Activated naive CD4-positive, alpha-beta T cell treated with anti-CD3 and anti-CD28 coated beads for 36 hours (primary cell): ENCODE measurements around the gene CDT1. TPM values are rescaled to one million over a fixed set of nuclear protein-coding genes. Genes with fewer than 3 reads are reported as not detected.

Source experiments
- CTCF ChIA-PET: fragments of 350-600 bp; sonication (Branson Sonifier 250); formaldehyde crosslinking; loops from one replicate; lab custom pipeline; 2021; ENCODE audit warnings: antibody characterized with exemption; lab: Charles Lee
- DNase-seq: peaks from one replicate; pipeline ENCODE4 v3.0.0-alpha.2; 2020
- H3K27ac Mint-ChIP-seq: one replicate; pipeline ENCODE4 v1.8.0; 2021; ENCODE audit warnings: mild to moderate bottlenecking, mixed read lengths
- H3K27me3 Mint-ChIP-seq: one replicate; pipeline ENCODE4 v1.8.0; 2021; ENCODE audit warnings: low read depth, mixed read lengths
- H3K36me3 Mint-ChIP-seq: one replicate; pipeline ENCODE4 v1.8.0; 2021; ENCODE audit warnings: low read depth, mixed read lengths
- H3K4me1 Mint-ChIP-seq: one replicate; pipeline ENCODE4 v1.8.0; 2021; ENCODE audit warnings: low read depth, mixed read lengths
- H3K4me3 Mint-ChIP-seq: one replicate; pipeline ENCODE4 v1.8.0; 2021; ENCODE audit warnings: mild to moderate bottlenecking, moderate library complexity, mixed read lengths
- H3K9me3 Mint-ChIP-seq: one replicate; pipeline ENCODE4 v1.8.0; 2021; ENCODE audit warnings: mixed read lengths
- intact Hi-C: fragments of 100-400 bp; cut with micrococcal nuclease; formaldehyde crosslinking; loops from one replicate; pipeline ENCODE4 v1.15.1; 2023
- total RNA-seq, 2 experiments: library from RNA; stranded (reverse); gene quantifications; one replicate each; pipeline ENCODE4 v1.2.3, GENCODE V29; 2021

Gene CDT1
- total RNA-seq, 2 experiments from 2014 or later = 223 to 231 TPM

DNA sequence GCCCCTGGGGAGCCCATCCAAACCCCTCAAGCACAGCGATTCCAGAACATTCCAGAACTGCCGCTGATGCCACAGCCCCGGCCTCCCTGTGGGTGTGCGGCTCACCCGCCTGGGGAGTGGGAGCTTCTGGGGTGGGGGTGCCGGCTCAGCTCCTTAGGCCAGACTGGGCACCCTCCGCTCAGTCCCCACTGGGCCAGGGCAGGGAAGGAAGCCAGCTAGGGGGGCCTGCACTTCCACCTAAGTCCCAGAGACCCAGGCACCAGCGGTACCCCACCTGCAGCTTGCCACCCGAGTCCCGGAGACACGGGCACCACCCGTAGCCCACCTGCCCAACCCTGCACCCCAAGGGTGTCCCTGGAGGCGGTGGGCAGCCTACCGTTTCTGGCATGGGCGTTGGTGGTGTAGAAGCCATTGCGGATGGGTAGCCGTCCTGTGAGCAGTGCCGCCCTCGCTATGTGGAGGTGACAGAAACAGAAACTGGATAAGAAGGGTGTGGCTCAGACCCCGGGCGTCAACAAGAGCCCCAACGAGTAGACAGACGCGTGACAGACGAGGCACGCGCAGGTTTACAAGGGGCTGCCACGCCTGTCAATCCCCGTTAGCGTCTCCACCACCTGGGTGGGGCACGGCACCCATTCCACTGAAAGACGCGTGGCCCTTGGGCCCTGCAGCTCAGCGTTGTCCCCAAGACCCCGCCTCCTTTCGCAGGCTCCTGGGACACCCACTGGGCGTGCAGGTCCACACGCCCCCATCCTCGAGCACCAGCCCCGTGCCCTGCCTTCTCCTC is 38.1 kb downstream of the CDT1 start:
- no peaks in the 10 kb centered on the region for H3K27me3 Mint-ChIP-seq
- DNase-seq = no peak
- CTCF ChIA-PET = no interaction called here
- H3K27ac Mint-ChIP-seq = no peak overlapping the region
- H3K4me3 Mint-ChIP-seq = no peak overlapping the region
- H3K4me1 Mint-ChIP-seq = no peaks in the 10 kb centered on the region
- H3K9me3 Mint-ChIP-seq = no peaks in the 10 kb centered on the region
- no peaks in the 10 kb centered on the region for H3K36me3 Mint-ChIP-seq
- intact Hi-C loops = no loop called here

- DNase-seq = no peak
- Mint-ChIP-seq H3K4me1 (no peaks in the 10 kb centered on the region), H3K27me3 (no peaks in the 10 kb centered on the region), H3K27ac (no peak overlapping the region), H3K9me3 (no peaks in the 10 kb centered on the region), H3K4me3 (no peak overlapping the region), H3K36me3 (no peaks in the 10 kb centered on the region)
- intact Hi-C loops = no loop called here
- CTCF ChIA-PET = no interaction called here
Measured at GRCh38 chr16:88842308-88842756, 38.7 kb downstream of the CDT1 start.

GRCh38 chr16:88842806-88843205 is 39.2 kb downstream of the CDT1 start:
- Mint-ChIP-seq H3K4me1 (no peaks in the 10 kb centered on the region), H3K36me3 (no peaks in the 10 kb centered on the region), H3K27me3 (no peaks in the 10 kb centered on the region), H3K9me3 (no peaks in the 10 kb centered on the region), H3K27ac (no peak overlapping the region), H3K4me3 (no peak overlapping the region)
- CTCF ChIA-PET = no interaction called here
- intact Hi-C loops = no loop called here
- no peak for DNase-seq

GRCh38 chr16:88843256-88843655 is 39.7 kb downstream of the CDT1 start:
- CTCF ChIA-PET = no interaction called here
- H3K9me3 Mint-ChIP-seq = no peaks in the 10 kb centered on the region
- H3K27me3 Mint-ChIP-seq = no peaks in the 10 kb centered on the region
- DNase-seq = no peak
- no peaks in the 10 kb centered on the region for H3K36me3 Mint-ChIP-seq
- H3K4me1 Mint-ChIP-seq = no peaks in the 10 kb centered on the region
- intact Hi-C loops = no loop called here
- H3K4me3 Mint-ChIP-seq = no peak overlapping the region
- no peak overlapping the region for H3K27ac Mint-ChIP-seq

DNA sequence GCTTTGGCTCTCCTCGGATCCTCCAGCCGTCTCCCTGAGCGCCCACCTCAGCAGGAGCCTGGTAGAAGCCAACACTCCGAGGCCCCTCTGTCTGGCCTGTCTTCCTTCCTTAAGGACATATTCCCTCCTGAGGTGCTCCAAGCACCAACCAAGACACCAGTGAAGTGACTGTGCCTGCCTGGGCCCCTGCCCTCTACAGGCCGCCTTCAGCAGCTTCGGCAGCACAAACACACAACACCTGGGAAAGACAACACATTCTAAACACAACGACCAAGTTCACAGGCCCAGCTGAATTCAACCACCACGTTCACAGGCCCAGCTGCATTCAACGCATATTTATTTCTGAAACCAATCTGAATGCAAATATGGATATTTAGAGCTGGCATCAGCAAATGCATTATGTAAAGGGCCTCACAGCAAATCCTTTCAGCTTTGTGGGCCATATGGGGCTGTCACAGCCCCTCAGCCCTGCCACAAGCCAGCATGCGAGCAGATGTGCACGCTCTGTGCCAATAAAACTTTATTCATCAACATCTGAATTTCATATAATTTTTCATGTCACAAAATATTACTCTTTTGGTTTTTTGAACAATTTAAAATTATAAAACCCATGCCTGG is 40.9 kb downstream of the CDT1 start:
- Mint-ChIP-seq H3K4me1 (no peaks in the 10 kb centered on the region), H3K9me3 (no peaks in the 10 kb centered on the region), H3K27me3 (no peaks in the 10 kb centered on the region), H3K27ac (no peak overlapping the region), H3K36me3 (no peaks in the 10 kb centered on the region), H3K4me3 (no peak overlapping the region)
- intact Hi-C loops = no loop called here
- CTCF ChIA-PET = no interaction called here
- no peak for DNase-seq

- H3K9me3 Mint-ChIP-seq = no peaks in the 10 kb centered on the region
- no peak for DNase-seq
- CTCF ChIA-PET = interaction anchor here (0.7 kb wide), 1 partner anchor 649 kb away, joined by 3 read pairs; no protein-coding TSS in a partner anchor
- H3K27me3 Mint-ChIP-seq = no peaks in the 10 kb centered on the region
- H3K36me3 Mint-ChIP-seq = no peaks in the 10 kb centered on the region
- H3K4me3 Mint-ChIP-seq = no peak overlapping the region
- no peaks in the 10 kb centered on the region for H3K4me1 Mint-ChIP-seq
- H3K27ac Mint-ChIP-seq = no peak overlapping the region
- intact Hi-C loops = no loop called here
Measured at GRCh38 chr16:88846088-88846487, 42.5 kb downstream of the CDT1 start.

DNA sequence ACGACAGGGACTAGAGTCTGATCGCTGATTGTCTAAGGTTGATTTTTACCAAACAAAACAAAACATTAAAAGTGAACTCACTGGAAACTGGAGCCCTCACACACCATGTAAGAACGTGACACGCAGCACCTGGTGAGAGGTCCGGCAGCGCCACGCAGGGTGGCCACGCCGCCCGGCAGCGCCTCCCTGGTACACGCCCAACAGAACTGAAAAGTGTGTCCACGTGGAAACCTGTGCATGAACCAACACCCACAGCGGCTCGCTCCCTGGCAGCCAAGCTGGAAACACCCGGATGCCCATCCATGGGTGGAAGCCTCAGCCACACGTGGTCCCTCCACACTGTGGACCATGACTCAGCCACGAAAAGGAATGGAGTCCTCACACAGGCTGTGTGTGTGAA is 44.1 kb downstream of the CDT1 start:
- CTCF ChIA-PET = no interaction called here
- H3K36me3 Mint-ChIP-seq = no peaks in the 10 kb centered on the region
- no peak overlapping the region for H3K27ac Mint-ChIP-seq
- intact Hi-C loops = no loop called here
- no peak overlapping the region for H3K4me3 Mint-ChIP-seq
- H3K9me3 Mint-ChIP-seq = no peaks in the 10 kb centered on the region
- no peaks in the 10 kb centered on the region for H3K27me3 Mint-ChIP-seq
- DNase-seq = no peak
- no peaks in the 10 kb centered on the region for H3K4me1 Mint-ChIP-seq

- H3K4me1 Mint-ChIP-seq = no peaks in the 10 kb centered on the region
- H3K27ac Mint-ChIP-seq = no peak overlapping the region
- H3K4me3 Mint-ChIP-seq = no peak overlapping the region
- no peaks in the 10 kb centered on the region for H3K9me3 Mint-ChIP-seq
- DNase-seq = no peak
- H3K27me3 Mint-ChIP-seq = no peaks in the 10 kb centered on the region
- CTCF ChIA-PET = no interaction called here
- no peaks in the 10 kb centered on the region for H3K36me3 Mint-ChIP-seq
- intact Hi-C loops = no loop called here
Measured at GRCh38 chr16:88848557-88848956, 45.0 kb downstream of the CDT1 start.

DNA sequence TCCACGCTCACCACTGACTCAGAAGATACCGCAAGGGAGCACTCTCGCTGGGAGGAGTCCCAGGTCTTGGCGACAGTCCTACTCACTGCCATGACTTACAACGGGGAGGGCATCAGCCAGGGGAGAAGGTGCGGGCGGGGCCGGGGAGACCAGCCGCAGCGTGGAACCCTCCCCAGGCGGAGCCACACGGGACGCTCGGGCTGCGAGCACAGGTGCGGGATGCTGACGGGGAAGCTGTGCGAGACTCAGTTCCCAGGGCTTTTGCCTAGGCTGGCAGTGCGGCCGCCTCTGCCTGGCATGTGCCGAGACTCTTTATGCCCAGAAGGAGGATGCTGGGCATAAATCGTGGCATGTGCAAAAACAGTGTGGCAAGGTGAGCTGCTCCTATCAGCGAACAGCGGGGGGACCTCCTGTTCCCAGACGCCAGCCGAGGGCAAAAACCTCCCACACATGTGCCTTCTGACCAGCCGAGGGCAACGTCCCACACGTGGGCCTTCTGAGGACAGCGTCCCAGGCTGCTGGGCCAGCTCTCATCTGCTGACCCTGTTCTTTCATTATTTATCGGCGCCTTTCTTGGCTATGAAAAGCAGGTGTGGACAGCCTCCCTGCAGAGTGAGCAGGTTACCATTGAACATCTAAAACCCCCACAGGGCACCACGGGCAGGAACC is 47.1 kb downstream of the CDT1 start:
- intact Hi-C loops = no loop called here
- Mint-ChIP-seq H3K27me3 (no peaks in the 10 kb centered on the region), H3K9me3 (no peaks in the 10 kb centered on the region), H3K27ac (no peak overlapping the region), H3K4me3 (no peak overlapping the region), H3K4me1 (peaks cover 6% of the 10 kb centered on the region), H3K36me3 (no peaks in the 10 kb centered on the region)
- no peak for DNase-seq
- CTCF ChIA-PET = interaction anchor here (1.8 kb wide), 1 partner anchor 108 kb away, joined by 4 read pairs; no protein-coding TSS in a partner anchor

DNA sequence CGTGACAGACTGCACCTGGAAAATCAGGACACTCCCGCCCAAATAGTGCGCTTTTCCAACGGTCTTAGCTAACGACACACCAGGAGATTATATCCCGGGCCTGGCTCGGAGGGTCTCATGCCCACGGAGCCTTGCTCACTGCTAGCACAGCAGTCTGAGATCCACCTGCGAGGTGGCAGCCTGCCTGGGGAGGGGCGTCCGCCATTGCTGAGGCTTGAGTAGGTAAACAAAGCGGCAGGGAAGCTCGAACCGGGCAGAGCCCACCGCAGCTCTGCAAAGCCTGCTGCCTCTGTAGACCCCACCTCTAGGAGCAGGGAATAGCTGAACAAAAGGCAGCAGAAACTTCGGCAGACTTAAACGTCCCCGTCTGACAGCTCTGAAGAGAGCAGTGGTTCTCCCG is 48.0 kb downstream of the CDT1 start:
- no peak overlapping the region for H3K27ac Mint-ChIP-seq

GRCh38 chr16:88853325-88853941 is 49.8 kb downstream of the CDT1 start:
- Mint-ChIP-seq H3K27ac (no peak overlapping the region), H3K27me3 (no peaks in the 10 kb centered on the region), H3K4me1 (peaks cover 18% of the 10 kb centered on the region), H3K36me3 (no peaks in the 10 kb centered on the region), H3K4me3 (no peak overlapping the region), H3K9me3 (no peaks in the 10 kb centered on the region)
- no peak for DNase-seq
- intact Hi-C loops = no loop called here
- CTCF ChIA-PET = interaction anchor here (1.5 kb wide), 1 partner anchor 116 kb away, joined by 5 read pairs; no protein-coding TSS in a partner anchor

More for the DNA sequence above, 48.0 kb downstream of the CDT1 start:
- H3K27me3 Mint-ChIP-seq = no peaks in the 10 kb centered on the region
- H3K4me1 Mint-ChIP-seq = peaks cover 10% of the 10 kb centered on the region
- H3K4me3 Mint-ChIP-seq = no peak overlapping the region
- CTCF ChIA-PET = interaction anchor here (1.8 kb wide), 1 partner anchor 109 kb away, joined by 4 read pairs; no protein-coding TSS in a partner anchor
- no peaks in the 10 kb centered on the region for H3K36me3 Mint-ChIP-seq
- no peak for DNase-seq
- no peaks in the 10 kb centered on the region for H3K9me3 Mint-ChIP-seq
- intact Hi-C loops = no loop called here
